Measurements from ENCODE around the gene MOV10L1.
"Not testable (repeated sequence)": the region's sequence is repeated elsewhere in the genome, so short reads cannot be mapped to it uniquely, and the experiment has no call there.

Gene MOV10L1

DNA sequence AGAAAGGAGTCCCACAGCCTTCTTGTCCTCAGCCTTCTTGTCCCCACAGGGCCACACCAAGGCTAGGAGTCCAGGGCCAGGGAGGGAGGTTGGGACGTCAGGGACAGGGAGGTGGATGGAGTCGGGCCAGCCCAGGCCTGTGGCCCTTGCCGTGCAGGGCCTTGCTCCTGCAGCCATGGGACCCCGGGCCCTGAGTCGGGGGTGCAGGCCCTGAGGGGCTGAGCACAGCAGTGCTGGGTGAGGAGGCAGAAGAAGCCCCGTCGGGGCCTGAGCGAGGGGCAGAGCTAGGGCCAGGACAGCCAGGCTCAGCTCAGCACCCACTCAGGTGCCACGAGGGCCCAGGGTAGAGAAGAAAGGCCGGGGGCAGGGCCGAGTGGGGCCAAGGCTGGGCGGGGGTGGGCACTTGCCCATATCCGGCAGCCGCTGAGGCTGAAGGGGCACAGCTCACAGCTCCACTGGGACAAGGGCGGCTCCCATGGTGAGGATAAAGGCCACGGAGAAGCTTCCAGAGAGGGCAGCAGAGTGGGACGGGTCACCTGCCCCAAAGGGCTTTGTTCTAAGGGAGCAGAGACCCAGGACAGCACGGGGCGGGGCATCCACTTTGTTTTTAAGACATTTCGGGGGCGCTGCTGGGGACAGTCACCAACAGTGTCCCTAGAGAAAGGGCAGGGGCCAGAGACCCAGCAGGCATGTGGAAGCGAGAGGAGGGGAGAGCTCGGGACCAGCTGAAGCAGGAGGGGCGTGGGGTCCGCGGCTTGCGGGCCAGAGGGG is 8.2 kb upstream of the MOV10L1 start:
- no peak for DNase-seq

DNA sequence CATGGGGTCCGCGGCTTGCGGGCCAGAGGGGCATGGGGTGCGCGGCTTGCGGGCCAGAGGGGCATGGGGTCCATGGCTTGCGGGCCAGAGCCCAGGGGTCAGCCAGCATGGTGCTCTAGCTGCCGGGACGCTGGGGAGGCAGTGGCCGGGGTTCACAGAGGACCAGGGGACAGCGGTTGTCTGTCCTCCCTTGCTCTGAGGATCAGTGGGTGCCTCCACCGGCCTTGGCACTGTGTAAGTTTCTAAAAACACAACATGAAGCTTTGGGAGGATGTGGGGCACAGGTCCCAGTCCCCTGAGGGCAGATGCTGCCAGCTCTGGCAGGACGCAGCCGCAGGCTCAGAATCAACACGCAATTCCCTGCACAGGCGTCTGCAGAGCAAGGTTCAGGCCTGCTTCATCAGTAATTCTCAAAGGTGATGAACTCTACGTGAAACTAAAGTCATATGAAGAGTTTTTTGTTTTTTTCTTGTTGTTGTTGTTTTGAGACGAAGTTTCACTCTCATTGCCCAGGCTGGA is 7.5 kb upstream of the MOV10L1 start:
- no peak for DNase-seq

DNA sequence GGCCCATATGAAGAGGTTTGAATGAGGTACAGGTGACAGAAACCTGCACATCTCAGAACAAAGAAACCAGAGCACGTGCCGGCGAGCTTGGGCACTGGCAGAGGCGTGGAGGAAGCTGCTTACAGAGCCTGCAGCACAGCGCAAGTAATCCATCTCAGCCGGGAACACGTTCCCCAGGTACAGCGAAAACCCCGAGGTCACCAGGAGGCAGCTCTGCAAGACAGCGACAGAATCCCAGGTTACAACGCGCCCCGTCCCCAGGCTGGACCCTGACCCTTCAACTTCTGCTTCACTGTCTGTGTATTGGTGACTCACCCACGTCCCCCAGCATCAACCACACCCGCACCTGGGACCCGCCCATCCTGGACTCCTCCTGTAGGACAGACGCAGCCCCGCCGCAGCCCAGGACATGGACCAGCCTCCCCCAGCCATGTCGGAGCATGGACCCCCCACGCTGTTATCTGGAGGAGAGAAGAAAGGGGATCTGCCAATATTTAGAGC is 6.8 kb upstream of the MOV10L1 start:
- no peak for DNase-seq

DNA sequence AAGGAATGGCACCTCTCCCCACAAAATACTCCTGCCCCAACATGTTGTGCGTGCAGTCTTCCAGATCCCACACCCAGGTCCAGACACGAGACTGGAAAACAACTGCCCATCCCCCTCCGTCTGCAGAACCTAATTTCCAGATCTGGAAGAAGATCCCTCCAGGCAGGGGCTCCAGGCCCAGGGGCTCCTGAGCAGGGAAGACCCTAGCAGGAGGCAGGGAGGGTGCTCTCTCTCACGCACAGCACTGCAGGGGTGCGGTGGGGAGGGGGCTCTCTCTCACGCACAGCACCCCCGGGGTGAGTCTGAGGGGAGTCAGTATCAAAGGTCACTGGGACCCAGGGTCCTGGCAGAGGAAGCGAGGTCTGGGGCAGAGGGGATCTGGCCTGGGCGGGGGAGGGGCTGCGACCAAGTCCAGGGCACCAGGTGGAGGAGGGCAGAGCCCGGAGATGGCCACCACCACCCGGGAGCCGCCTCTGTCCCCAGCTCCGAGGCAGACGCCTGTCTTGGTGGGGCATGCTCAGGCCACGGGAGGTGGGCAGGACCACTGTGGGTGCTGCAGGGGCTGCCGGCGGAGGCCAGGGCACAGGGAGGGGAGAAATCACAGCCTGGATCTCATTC is 6.2 kb upstream of the MOV10L1 start:
- no peak for DNase-seq

DNA sequence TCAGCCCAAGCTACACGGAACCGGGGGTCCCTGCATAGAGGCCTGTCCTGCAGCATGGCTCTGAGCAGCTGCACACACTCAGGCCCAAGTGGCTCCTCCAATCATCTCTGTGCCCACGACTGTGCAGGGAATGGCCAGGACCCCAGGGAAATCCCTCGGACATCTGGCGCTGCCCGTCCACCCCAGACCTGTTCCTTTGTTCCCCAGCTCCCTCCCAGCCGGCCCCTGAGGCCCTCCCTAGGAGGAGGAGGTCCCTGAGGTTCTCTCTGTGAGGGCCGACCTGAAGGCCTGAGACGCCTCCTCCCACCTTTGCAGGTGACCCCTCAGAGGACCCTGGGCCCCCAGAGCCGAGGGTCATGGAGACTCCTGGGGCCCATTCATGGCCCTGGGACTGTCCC is 5.7 kb upstream of the MOV10L1 start:
- DNase-seq, result no peak

DNA sequence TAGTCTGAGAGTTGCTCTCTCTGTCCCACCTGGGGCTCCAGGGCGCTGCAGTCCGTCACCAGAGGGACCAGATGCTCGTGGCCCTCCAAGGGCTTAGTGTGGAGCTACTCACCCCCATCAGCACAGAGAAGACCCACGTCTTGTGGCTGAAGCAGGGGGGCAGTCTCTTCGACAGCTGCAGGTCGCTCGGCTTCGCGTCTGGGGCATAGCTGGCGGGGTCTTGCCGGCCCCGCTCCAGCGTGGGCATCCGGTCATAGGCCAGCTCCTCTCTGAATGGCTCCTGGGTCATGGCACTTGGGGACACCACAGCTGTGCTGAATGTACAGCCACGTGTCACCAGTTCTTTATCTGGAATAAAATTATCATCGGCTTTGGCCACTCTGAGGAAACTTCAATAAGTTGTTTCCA is 5.2 kb upstream of the MOV10L1 start:
- DNase-seq, result no peak

DNA sequence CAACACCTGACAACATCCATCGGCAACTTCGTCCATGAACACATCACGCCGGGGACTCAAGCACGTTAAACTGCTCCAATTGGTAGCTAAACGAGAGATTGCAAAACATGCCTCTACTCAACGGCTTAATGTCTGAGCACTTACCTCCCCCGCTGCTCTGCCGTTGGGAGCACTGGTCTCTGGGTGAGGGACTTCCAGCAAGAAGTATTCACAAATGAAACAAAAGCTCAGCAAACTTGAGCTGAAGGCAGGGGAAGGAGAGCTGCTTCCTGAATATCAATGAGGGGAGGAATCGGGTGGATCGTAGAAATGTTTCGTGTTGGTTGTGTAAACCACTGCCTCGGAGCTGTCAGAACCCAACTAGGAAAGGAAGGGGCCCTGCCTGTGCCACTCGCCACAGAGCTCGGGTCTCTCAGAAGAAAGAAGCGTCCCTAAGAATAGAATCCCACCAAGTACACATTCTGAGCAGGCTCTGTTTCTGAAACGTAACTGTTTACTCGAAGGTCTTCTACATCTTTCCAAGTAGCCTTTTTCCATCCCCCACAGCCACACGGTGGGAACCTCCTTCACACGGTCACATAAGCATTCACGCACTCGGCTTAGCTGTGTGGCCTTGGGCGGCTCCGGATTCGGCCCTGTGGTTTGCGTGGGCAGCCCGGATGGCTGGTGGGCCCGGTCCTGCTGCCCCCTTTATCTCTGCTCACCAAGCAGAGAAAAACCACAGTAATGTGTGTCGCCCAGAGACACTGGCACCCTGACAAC is 4.4 kb upstream of the MOV10L1 start, which contains the start of gene MLC1:
Gene MLC1, minus strand, starts transcription at position 216 of the 762 bp plus-strand sequence. CDS start 524 bp downstream, outside the sequence.
- no peak for DNase-seq

DNA sequence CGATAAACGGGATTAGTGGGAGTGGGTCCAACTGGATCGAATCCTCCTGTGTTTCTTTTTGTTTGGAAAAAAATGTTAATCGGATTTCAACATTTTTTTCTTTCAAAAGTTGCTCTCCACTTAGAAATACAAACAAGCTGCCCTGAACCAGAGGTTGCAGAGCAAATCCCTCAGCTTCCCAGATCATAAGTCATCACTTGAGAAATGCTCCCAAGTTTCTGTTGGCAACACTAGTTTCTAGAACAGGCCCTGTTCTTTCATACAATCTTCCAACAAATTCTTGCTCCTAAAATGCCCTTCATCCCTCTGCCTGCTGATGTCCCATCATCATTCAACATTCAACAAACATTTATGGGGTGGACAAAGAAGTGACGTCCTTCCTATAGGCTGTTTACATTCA is 3.3 kb upstream of the MOV10L1 start:
- DNase-seq, result no peak

DNA sequence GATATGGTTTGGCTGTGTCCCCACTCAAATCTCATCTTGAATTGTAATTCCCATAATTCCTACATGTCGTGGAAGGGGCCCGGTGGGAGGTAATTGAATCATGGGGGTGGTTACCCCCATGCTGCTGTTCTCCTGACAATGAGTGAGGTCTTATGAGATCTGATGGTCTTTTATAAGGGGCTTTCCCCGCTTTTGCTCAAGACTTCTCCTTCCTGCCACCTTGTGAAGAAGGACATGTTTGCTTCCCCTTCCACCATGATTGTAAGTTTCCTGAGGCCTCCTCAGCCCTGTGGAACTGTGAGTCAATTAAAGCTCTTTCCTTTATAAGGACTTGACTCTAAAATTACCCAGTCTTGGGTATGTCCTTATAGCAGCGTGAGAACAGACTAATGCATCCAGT is 2.8 kb upstream of the MOV10L1 start:
- not testable (repeated sequence) for DNase-seq

DNA sequence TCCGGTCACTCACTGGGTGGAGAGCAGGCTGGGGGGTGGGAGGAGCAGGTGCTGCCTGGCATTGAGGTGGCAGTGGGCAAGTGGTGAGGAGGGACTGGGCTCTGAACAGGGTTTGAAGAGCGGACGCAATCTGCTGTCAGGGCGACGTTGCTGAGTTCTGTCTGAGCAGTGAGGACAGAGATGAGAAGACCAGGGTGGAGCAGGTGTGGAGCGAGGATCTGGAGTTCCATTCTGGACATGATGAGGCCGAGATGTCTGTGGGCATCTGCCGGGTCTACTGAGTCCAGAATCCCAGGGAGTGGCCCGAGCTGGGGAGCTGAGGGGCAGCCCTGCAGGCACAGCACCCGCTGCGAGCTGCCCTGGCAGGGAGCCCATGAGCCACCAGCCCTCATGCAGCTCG is 2.2 kb upstream of the MOV10L1 start:
- no peak for DNase-seq

DNA sequence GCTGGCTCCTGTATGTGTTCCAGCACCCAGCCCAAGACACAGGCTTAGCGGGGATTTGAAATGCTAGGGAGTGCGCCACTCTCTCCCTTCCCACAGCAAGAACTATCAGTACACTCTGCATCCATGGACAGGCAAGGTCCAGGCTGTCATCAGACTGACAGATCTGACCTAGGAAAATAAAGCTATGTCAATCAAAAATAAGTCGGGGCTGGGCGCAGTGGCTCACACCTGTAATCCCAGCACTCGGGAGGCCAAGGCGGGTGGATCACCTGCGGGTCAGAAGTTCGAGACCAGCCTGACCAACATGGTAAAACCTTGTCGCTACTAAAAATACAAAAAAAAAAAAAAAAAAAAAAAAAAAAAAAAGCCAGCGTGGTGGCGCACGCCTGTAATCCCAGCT is 1.7 kb upstream of the MOV10L1 start:
- no peak for DNase-seq

DNA sequence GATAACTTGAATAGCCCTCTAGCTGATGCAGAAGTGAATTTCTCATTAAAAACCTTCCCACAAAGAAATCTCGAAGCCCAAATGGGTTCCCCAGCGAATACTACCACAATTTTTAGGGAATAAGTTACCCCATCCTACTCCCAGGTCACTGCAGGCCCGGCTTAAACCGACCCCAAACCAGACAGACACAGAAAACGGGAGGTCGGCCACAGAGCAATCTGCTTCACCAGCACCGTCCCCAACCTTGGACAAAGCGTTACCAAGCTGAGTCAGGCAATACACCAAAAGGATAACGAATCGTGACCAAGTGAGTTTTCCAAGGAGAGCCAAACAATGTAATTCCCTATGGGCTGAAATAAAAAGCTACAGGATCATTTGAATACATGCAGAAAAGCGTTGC is 575 bp upstream of the MOV10L1 start:
- no peak for DNase-seq

DNA sequence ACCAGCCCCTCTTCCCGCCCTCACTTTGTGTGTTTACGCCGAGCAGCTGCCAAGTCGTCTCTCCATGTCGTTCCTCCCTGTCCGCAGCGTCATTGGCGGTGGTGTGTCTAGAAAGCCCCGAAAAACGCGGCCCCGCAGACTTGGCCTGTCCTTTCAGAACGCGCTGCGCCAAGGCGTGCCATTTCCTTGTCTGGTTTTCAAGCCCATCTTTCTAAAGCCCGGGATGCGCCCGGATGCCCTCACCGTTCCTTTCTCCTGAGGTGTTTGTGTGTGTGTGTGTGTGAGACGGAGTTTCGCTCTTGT is 557 bp downstream of the MOV10L1 start:
- DNase-seq, result no peak

DNA sequence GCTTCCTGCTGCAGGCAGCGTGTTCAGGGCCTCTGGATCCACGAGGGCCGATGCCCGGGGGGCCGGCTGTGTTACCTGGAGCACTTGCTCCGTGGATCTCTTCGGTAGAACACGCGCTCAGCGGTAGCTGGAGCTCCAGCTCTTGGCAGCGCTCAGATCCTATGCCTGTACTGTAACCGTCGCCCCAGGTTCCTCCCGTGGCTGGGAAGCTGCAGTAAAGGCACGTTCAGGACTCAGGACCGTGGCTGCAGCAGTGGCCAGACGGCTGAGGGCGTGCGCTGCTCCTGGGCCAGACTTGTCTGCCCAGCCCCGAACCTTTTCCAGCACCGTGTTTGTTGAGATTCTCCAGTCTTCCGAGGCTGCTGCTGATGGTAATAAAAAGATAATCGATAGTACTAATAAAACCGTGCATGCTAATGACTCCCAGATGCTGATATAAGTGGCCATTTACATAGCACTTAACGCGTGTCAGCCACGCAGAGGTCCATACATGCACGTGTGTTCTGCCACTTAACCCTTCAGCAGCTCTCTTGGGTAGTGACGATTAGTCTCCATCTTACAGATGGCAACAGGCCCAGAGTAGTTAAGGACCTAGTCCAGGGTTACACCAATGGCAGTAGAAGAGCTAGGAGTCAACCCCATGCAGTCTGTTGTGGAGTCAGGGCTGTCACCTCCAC is 1.4 kb downstream of the MOV10L1 start:
- no peak for DNase-seq

DNA sequence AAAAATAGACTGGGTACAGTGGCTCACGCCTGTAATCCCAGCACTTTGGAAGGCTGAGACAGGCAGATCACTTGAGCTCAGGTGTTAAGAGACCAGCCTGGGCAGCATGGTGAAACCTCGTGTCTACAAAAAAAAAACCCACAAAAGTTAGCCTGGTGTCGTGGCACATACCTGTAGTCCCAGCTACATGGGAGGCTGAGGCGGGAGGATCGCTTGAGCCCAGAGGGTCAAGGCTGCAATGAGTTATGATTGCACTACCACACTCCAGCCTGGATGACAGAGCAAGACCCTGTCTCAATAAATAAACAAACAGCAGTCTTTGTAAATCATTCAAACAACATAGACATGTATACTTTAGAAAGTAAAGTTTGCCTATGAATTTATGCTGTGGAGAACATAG is 2.5 kb downstream of the MOV10L1 start:
- DNase-seq, result no peak

DNA sequence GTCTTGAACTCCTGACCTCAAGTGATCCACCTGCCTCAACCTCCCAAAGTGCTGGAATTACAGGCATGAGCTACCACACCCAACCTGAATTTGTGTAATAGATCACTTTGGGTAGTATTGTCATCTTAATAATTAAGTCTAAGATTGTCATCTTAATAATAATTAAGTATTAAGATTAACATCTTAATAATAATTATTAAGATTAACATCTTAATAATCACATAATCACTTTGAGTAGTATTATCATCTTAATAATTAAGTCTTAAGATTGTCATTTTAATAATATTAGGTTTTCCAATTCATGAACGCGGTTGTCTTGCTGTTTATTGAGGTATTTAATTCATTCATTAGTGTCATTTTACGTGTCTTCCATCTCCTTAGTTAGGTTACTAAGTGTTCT is 8.2 kb downstream of the MOV10L1 start:
- DNase-seq, result no peak

DNA sequence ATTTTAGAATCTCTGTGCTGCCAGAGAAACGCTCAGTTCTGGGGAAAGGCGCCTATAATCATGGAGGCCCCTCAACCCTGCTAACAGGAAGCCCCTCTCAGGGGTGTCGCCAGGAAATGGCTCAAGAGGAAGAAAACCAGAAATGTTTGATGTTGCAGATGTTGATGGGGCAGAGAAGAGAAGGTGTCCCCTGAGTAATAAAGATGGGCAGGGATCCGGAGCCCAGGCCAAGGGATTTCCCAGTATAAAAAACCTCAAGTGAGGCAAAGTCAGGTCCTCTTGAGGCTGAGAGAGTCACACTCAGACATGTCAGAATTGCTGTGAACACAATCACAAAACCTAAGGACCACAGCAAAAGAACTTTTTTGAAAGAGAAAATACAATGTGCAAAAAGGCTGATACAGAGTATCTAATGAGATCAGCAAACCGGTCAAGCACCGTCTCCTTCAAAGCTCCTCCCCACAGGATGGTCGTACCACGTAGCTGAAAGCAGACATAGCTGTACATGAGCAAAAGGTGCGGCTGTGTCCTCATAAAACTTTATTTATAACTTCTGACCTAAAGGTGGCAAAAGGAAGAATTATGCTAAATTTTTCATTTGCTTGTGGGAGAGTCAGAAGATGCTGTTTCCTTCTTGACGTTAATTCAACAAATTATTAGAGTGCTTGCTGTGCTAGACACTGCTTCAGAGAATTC is 12.2 kb downstream of the MOV10L1 start:
- DNase-seq, result no peak

DNA sequence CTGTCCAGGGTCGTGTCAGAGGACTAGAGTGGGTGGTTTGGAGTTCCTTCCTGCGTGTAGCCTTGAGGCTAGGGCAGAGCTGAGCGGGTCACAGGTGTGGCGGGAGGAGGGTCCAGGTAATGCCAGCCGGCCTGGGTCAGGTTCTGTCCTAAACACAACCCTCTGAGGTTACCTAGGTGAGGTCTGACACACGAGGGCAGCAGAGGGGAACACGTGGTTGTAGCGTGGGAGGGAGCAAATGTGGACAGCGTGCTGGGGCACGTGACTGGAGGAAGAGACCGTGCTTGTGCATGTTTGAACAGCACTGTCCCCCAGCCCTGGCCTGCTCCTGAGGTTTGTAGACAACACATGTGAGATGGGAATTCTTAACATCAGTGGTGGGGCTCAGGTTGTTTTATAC is 13.1 kb downstream of the MOV10L1 start:
- DNase-seq, result peak; percentile 25

DNA sequence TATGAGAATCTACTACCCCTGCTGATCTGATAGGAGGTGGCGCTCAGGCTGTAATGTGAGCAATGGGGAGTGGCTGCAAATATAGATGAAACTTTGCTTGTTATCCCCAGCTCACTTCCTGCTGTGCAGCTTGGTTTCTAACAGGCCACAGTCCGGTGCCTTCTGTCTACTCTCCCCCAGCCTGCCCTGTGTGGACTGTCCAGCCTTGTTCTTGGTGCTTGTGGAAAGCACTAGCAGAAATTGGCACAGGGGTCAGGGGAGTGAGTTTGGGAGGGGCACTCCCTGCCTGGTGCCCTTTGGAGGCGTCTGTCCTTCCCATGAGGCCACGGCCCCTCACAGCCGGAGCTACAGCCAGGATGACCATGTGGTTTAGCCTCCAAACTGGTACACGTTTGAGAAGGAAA is 14.3 kb downstream of the MOV10L1 start:
- no peak for DNase-seq

DNA sequence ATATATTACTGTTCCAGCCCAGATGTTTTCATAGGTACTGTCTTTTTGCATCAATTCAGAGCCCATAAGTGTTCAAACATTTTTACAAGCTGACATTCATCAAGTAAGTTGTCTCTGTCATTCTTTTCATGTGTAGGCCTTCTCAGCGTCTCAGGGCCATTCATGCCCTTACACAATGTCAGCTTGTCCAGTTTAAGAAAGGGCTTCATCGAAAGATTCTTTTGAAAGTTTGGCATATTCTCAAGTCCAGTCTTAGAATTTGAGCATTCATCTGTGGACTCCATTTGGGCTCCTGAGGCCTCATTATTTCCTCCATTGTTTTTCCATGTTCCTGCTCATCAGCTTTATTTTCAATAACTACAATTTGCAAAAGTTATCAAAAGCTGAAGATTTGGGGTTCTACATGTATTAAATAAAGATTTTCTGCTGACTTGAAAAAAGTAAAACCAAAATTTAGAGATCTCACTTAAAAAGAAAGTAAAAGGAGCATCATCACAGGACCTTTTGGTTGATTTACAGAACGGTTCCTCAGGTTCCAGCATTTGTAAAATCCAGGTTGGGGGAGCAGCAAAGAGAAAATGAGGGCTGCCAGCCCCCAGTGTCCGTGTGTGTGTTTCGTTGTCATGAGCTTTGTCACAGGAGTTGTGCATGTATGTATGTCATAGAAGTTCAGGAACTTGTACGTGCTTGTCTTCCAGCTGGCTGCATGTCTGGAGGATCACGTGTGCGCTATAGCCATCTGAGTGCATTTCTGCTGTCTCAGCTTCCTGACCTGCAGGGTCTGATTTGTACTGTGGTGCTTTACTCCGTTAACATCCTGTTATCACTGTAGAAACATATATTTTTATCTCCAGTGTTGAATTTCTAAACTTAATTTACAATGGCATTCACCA is 15.6 kb downstream of the MOV10L1 start:
- no peak for DNase-seq

DNA sequence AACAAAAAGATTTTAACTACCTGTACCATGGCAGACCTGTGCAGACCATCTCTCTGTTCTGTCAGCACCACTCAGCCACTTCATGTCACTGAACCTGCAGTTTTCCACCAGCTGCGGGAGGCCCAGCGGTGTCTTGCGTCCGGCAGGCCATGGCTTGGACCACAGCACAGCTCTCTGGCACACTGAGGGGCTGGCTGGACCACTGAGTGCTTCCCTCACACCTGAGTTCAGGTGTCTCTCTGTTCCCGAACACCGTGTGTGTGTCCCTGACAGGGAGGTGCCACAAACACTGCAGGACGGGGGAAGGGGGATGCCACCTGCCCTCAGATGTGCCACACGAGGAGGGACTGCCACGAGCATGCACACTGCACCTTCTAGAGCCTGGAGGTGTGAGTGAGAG is 17.7 kb downstream of the MOV10L1 start:
- DNase-seq, result no peak

Data from NCI-H69 (cell line).